Naive thymus-derived CD4-positive, alpha-beta T cell (primary cell): ENCODE measurements around the gene SBSN. TPM values are rescaled to one million over a fixed set of nuclear protein-coding genes. Genes with fewer than 3 reads are reported as not detected.

Experiments
- ATAC-seq: fragments of 150-1000 bp; cut with Tn5 transposase; 2 replicates; pipeline ENCODE4 v1.10.0; 2021; ENCODE audit warnings: mild to moderate bottlenecking, moderate library complexity
- CTCF ChIA-PET: fragments of 350-600 bp; sonication (Branson Sonifier 250); formaldehyde crosslinking; loops from one replicate; lab custom pipeline; 2021; ENCODE audit warnings: antibody characterized with exemption; lab: Charles Lee
- POLR2A ChIA-PET: fragments of 350-600 bp; sonication (Branson Sonifier 250); formaldehyde crosslinking; loops from one replicate; lab custom pipeline; 2021; ENCODE audit warnings: antibody characterized with exemption, inconsistent platforms; lab: Charles Lee
- DNase-seq, 9 donors: peaks; one replicate each; pipeline versions ENCODE4 v3.0.0 to v3.0.0-alpha.2; 2020 to 2022; ENCODE audit warnings: mixed read lengths in 1 of 9
- H3K27ac ChIP-seq: one replicate; pipeline ENCODE4 v1.7.0; 2013; ENCODE audit warnings: mild to moderate bottlenecking, low read depth, low read length, moderate library complexity
- H3K27me3 ChIP-seq, 2 donors: one replicate each; pipeline ENCODE4 v1.7.0; 2013; ENCODE audit warnings: low read length in 2 of 2, mild to moderate bottlenecking in 2 of 2, moderate library complexity in 2 of 2; ENCODE audit not compliant: control insufficient read depth in 2 of 2, insufficient read depth in 2 of 2
- H3K36me3 ChIP-seq, 3 experiments: 1 replicate in 2 of 3; 2 replicates in 1 of 3; pipeline ENCODE4 v1.7.0; 2013; ENCODE audit warnings: low read length in 3 of 3, mild to moderate bottlenecking in 3 of 3, moderate library complexity in 1 of 3; ENCODE audit not compliant: insufficient read depth in 3 of 3, control insufficient read depth in 2 of 3
- H3K4me1 ChIP-seq, 2 donors: one replicate each; pipeline ENCODE4 v1.7.0; 2013; ENCODE audit warnings: low read length in 2 of 2, mild to moderate bottlenecking in 2 of 2, moderate library complexity in 1 of 2; ENCODE audit not compliant: control insufficient read depth in 2 of 2, insufficient read depth in 2 of 2
- H3K4me3 ChIP-seq: 2 replicates; pipeline ENCODE4 v1.7.0; 2013; ENCODE audit warnings: mild to moderate bottlenecking, low read length
- H3K9me3 ChIP-seq, 3 experiments: 1 replicate in 2 of 3; 2 replicates in 1 of 3; pipeline ENCODE4 v1.7.0; 2013; ENCODE audit warnings: low read length in 3 of 3; ENCODE audit not compliant: control insufficient read depth in 2 of 3
- H3K27ac Mint-ChIP-seq, 9 donors: one replicate each; pipeline ENCODE4 v1.8.0; 2020 to 2022; ENCODE audit warnings: mixed read lengths in 9 of 9, mild to moderate bottlenecking in 8 of 9, moderate library complexity in 5 of 9, inconsistent platforms in 2 of 9
- H3K27me3 Mint-ChIP-seq, 5 donors: one replicate each; pipeline ENCODE4 v1.8.0; 2021 to 2022; ENCODE audit warnings: mixed read lengths in 5 of 5, mild to moderate bottlenecking in 1 of 5
- H3K36me3 Mint-ChIP-seq, 5 donors: one replicate each; pipeline ENCODE4 v1.8.0; 2020 to 2022; ENCODE audit warnings: mixed read lengths in 5 of 5, mild to moderate bottlenecking in 3 of 5, inconsistent platforms in 1 of 5
- H3K4me1 Mint-ChIP-seq, 7 donors: one replicate each; pipeline ENCODE4 v1.8.0; 2020 to 2022; ENCODE audit warnings: mixed read lengths in 7 of 7, mild to moderate bottlenecking in 3 of 7, inconsistent platforms in 1 of 7
- H3K4me3 Mint-ChIP-seq, 10 donors: one replicate each; pipeline ENCODE4 v1.8.0; 2020 to 2022; ENCODE audit warnings: mild to moderate bottlenecking in 10 of 10, mixed read lengths in 10 of 10, moderate library complexity in 6 of 10, inconsistent platforms in 2 of 10
- H3K9me3 Mint-ChIP-seq, 11 donors: one replicate each; pipeline ENCODE4 v1.8.0; 2020 to 2022; ENCODE audit warnings: mixed read lengths in 11 of 11, mild to moderate bottlenecking in 4 of 11, inconsistent platforms in 1 of 11, moderate library complexity in 1 of 11
- intact Hi-C, 2 donors: fragments of 100-400 bp; cut with micrococcal nuclease; formaldehyde crosslinking; loops; one replicate each; pipeline ENCODE4 v1.15.1; 2023
- polyA plus RNA-seq, 2 donors: library from polyadenylated mRNA; unstranded; fragments of 300-500 nt; fragmentation: Illumina TruSeq; gene quantifications; one replicate each; pipeline ENCODE4 v1.2.3, GENCODE V29; 2021
- total RNA-seq, 6 experiments: library from RNA in 5 of 6; stranded (reverse) in 5 of 6; gene quantifications; 1 replicate in 5 of 6; 2 replicates in 1 of 6; pipeline ENCODE4 v1.2.3 and lab custom pipeline; 2021 to 2026

Gene SBSN
- total and polyA plus RNA-seq, 7 experiments from 2014 or later = not detected

DNA sequence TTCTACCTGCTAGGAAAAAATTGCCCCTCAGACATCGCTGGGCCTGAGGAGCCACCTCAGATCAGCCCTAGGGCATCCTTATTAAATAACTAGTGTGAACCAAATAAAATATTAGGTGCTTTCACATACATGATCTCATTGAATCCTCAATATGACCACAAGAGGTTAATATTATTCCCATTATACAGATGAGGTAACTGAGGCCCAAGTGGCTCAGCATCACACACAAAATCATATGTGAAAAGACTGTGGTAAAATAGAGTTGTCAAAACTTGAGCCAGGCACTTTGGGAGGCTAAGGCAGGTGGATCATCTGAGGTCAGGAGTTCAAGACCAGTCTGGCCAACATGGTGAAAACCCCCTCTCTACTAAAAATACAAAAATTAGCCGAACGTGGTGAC lies 11.8 kb downstream of the SBSN start:
- ChIA-PET CTCF (no interaction called here), POLR2A (interaction anchor here (0.6 kb wide), 1 partner anchor 1314 kb away, joined by 3 read pairs; no protein-coding TSS in a partner anchor)

DNA sequence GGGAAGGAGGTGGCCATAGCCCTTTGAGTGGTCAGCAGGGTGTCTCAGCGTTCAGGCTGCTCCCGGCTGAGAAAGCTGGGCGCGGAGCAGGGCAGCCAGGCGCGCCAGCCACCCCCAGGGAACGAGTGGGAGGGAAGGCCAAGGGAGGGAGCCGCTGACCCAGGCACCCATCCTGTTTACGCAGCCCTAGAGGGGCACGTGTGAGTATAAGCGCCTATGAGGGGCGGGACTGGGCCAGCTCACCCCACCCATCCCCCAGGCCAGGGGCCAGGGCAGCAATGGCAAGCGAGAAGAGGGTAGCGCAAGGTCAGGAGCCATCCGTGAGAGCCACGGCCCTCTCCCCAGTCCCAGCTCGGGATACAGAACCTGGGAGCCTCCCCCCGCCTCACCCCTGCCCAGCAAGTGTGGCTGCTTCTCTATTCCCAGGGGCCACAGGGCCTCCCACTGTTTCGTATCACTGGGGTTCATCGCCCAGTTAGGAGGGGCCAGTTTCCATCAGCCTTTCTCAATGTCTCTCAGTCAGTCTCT lies 13.8 kb downstream of the SBSN start:
- Histone ChIP-seq H3K4me3 (no peak overlapping the region), H3K9me3 (no peaks in the 10 kb centered on the region), H3K27ac (no peak overlapping the region), H3K36me3 (no peaks in the 10 kb centered on the region), H3K27me3 (peaks cover 0 to 4% of the 10 kb centered on the region in 2 donors), H3K4me1 (peaks cover 10 to 15% of the 10 kb centered on the region in 2 donors)
- POLR2A ChIA-PET = no interaction called here
- Mint-ChIP-seq H3K27ac (no peak overlapping the region), H3K9me3 (no peaks in the 10 kb centered on the region), H3K4me3 (no peak overlapping the region), H3K4me1 (peaks cover 7 to 13% (median 11%) of the 10 kb centered on the region in 7 donors), H3K36me3 (no peaks in the 10 kb centered on the region), H3K27me3 (peaks cover 0 to 46% (median 22%) of the 10 kb centered on the region in 5 donors)
- ATAC-seq = no peak
- no peak for DNase-seq
- CTCF ChIA-PET = no interaction called here
- intact Hi-C loops = no loop called here

More for the DNA sequence above, 11.8 kb downstream of the SBSN start:
- Mint-ChIP-seq H3K36me3 (no peaks in the 10 kb centered on the region), H3K9me3 (no peaks in the 10 kb centered on the region), H3K27ac (no peak overlapping the region), H3K4me3 (no peak overlapping the region), H3K4me1 (peaks cover 0 to 5% (median 0%) of the 10 kb centered on the region in 7 donors), H3K27me3 (peaks cover 0 to 34% (median 22%) of the 10 kb centered on the region in 5 donors)
- Histone ChIP-seq H3K4me1 (no peaks in the 10 kb centered on the region), H3K4me3 (no peak overlapping the region), H3K9me3 (no peaks in the 10 kb centered on the region), H3K36me3 (no peaks in the 10 kb centered on the region), H3K27me3 (no peaks in the 10 kb centered on the region), H3K27ac (no peak overlapping the region)
- no peak for ATAC-seq
- intact Hi-C loops = no loop called here
- DNase-seq = no peak

DNA sequence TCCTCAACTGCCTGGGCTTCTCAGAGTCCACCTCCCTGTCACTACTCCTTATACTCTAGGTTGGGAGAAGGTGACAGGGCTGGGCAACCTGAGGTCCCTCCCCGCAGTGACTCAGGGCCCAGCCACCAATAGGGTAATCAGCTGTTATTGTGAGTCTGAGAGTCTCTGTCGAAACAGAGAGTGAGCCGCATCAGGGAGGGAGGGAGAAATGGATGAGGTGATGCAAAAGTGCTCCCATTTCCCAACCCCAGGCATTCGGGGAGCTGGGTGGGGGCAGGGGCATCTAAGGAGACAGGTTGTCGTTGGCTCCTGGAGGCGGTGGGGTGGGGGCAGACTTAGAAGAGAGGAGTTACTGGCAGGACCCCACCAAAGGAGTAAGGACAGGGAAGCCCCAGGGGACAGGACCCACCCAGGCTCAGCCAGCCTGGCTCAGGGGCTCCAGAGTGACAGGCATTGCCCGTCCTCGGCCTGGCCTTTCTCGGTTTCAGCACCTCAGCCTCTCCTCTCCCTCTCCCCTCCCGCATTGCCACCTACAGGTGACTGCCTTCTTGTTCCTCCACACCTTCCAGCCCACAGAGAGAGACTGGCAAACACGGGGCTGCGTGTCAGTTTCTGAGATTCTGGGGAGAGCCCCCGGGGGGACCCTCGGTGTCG lies 14.4 kb downstream of the SBSN start, which contains the start of gene DMKN:
Gene DMKN (minus strand): TSS at position 22 of the 654 bp plus-strand sequence. CDS start 174 bp downstream, outside the sequence.
- peaks cover 12 to 17% of the 10 kb centered on the region in 2 donors for H3K4me1 ChIP-seq
- H3K27ac ChIP-seq = no peak within 1 kb of the TSS
- intact Hi-C loops = no loop called here
- DNase-seq (no peak), ATAC-seq (no peak)
- H3K36me3 Mint-ChIP-seq = no peaks in the 10 kb centered on the region
- H3K36me3 ChIP-seq = no peaks in the 10 kb centered on the region
- no peak within 1 kb of the TSS for H3K4me3 Mint-ChIP-seq
- CTCF ChIA-PET = no interaction called here
- H3K27ac Mint-ChIP-seq = no peak within 1 kb of the TSS
- peaks cover 0 to 52% (median 22%) of the 10 kb centered on the region in 5 donors for H3K27me3 Mint-ChIP-seq
- peaks cover 0 to 4% of the 10 kb centered on the region in 2 donors for H3K27me3 ChIP-seq
- peaks cover 9 to 18% (median 14%) of the 10 kb centered on the region in 7 donors for H3K4me1 Mint-ChIP-seq
- no peak within 1 kb of the TSS for H3K4me3 ChIP-seq
- H3K9me3 Mint-ChIP-seq = no peaks in the 10 kb centered on the region
- no peaks in the 10 kb centered on the region for H3K9me3 ChIP-seq
- POLR2A ChIA-PET = no interaction called here

DNA sequence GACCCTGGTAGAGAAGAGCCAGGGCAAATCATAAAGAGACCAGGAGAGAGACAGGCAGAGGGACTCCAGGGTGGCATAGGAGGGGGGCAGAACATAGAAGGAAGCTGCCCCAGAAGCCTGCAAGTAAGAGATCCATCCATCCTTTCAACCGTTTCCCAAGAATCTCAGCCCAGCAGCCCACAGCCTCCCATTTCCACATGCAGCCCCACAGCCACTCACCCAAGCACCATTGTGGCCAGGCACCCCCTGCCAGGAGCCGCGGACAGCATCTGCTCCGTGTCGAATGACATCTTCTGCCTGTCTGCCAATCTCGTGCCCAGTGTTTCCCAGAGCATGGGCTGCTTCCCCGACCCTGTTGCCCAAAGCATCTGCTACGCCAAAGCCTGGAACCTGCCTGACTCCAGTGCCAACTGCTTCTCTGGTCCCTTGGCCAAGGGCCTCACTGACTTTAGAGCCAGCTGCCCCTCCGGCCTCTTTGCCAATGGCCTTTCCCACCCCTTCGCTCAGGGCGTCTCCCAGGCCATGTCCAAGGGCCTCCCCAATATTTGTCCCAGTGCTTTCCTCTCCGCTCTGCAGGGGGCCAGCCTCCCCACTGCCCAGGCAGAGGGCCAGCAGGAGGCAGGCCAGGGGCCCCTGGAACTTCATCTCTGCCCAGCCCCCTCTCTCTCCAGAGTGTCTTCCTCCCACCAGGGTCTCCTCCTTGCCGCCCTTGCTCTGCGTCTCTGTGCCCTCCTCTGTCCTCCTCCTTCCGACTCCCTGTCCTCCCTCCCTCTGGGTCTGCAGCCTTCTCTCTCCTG lies 15.1 kb downstream of the SBSN start:
- no peak for ATAC-seq
- no peak overlapping the region for H3K27ac Mint-ChIP-seq
- Histone ChIP-seq H3K36me3 (no peaks in the 10 kb centered on the region), H3K27ac (no peak overlapping the region), H3K27me3 (peaks cover 0 to 4% of the 10 kb centered on the region in 2 donors), H3K9me3 (no peaks in the 10 kb centered on the region), H3K4me1 (peaks cover 12 to 17% of the 10 kb centered on the region in 2 donors), H3K4me3 (no peak overlapping the region)
- CTCF ChIA-PET = no interaction called here
- POLR2A ChIA-PET = no interaction called here
- no peaks in the 10 kb centered on the region for H3K9me3 Mint-ChIP-seq
- H3K36me3 Mint-ChIP-seq = no peaks in the 10 kb centered on the region
- no peak for DNase-seq
- no peak overlapping the region for H3K4me3 Mint-ChIP-seq
- H3K4me1 Mint-ChIP-seq = peaks cover 9 to 21% (median 15%) of the 10 kb centered on the region in 7 donors
- intact Hi-C loops = no loop called here
- peaks cover 0 to 56% (median 22%) of the 10 kb centered on the region in 5 donors for H3K27me3 Mint-ChIP-seq

DNA sequence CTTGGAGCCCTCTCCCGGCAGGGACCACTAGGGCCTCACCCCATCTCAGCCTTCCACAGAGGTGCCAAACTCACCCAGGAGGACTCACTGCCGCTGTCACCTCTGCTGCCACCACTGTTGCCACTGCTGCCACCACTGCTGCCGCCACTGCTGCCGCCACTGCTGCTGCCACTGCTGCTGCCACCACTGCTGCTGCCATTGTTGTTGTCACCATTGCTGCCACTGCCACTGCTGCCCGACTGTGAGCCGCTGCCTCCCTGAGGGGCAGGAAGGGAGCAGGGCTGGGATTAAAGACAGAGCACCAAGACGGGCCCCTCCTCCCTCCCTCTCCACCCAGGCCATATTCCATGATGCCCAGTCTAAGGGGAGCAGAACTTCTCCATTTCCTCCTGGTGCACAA lies 16.8 kb downstream of the SBSN start:
- Histone ChIP-seq H3K4me3 (no peak overlapping the region), H3K36me3 (no peaks in the 10 kb centered on the region), H3K4me1 (peaks cover 12 to 17% of the 10 kb centered on the region in 2 donors), H3K27ac (no peak overlapping the region), H3K9me3 (no peaks in the 10 kb centered on the region), H3K27me3 (peaks cover 0 to 4% of the 10 kb centered on the region in 2 donors)
- Mint-ChIP-seq H3K27me3 (peaks cover 0 to 64% (median 14%) of the 10 kb centered on the region in 5 donors), H3K4me1 (peaks cover 9 to 21% (median 15%) of the 10 kb centered on the region in 7 donors), H3K9me3 (no peaks in the 10 kb centered on the region), H3K36me3 (no peaks in the 10 kb centered on the region), H3K27ac (no peak overlapping the region), H3K4me3 (peak overlapping the region in 1 of 10 donors; percentile 25)
- ChIA-PET POLR2A (no interaction called here), CTCF (interaction anchor here (0.5 to 2.0 kb wide), 5 partner anchors 9 to 191 kb away, joined by 4 to 7 read pairs (median 6); no protein-coding TSS in a partner anchor)
- intact Hi-C loops = no loop called here
- no peak for DNase-seq
- no peak for ATAC-seq

DNA sequence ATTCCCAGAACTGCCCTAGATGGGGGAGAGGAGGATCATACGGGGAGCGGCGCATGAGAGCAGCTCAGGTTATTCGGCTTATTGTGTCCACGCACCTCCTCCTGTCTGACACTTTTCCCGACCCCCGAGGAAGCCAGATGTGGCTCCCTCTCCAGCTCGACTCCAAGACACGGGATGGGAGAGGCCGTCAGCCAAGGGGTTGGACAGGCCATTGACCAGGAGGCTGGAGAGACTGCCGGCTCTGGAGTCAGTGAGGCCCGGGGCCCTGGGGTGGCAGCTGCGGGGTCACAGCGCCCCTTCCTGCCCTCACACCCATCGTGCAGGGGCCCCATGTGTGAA lies 17.5 kb downstream of the SBSN start:
- POLR2A ChIA-PET = interaction anchor here (0.6 kb wide), 1 partner anchor 140 kb away, joined by 5 read pairs; no protein-coding TSS in a partner anchor
- peaks cover 0 to 65% (median 14%) of the 10 kb centered on the region in 5 donors for H3K27me3 Mint-ChIP-seq

More for the DNA sequence above, 17.5 kb downstream of the SBSN start:
- no peaks in the 10 kb centered on the region for H3K36me3 Mint-ChIP-seq
- Histone ChIP-seq H3K27ac (no peak overlapping the region), H3K9me3 (no peaks in the 10 kb centered on the region), H3K36me3 (no peaks in the 10 kb centered on the region), H3K4me3 (peak overlapping the region; percentile 53), H3K4me1 (peaks cover 12 to 17% of the 10 kb centered on the region in 2 donors), H3K27me3 (peaks cover 0 to 4% of the 10 kb centered on the region in 2 donors)
- intact Hi-C loops = loop anchor here (1.0 kb wide), 2 partner anchors 82 to 207 kb away; no protein-coding TSS in a partner anchor
- ATAC-seq = no peak
- H3K9me3 Mint-ChIP-seq = no peaks in the 10 kb centered on the region
- DNase-seq = no peak
- peaks cover 9 to 21% (median 14%) of the 10 kb centered on the region in 7 donors for H3K4me1 Mint-ChIP-seq
- H3K27ac Mint-ChIP-seq = no peak overlapping the region
- H3K4me3 Mint-ChIP-seq = peak overlapping the region in 8 of 10 donors; percentile 28 to 84 (median 76)
- CTCF ChIA-PET = interaction anchor here (0.5 to 2.0 kb wide), 8 partner anchors 10 to 308 kb away, joined by 3 to 7 read pairs (median 4); no protein-coding TSS in a partner anchor
